Activated T-cell treated with anti-CD3 and anti-CD28 coated beads for 1 hour (primary cell): ENCODE results near the gene SEMA4C.
"Not testable (repeated sequence)": the region's sequence is repeated elsewhere in the genome, so short reads cannot be mapped to it uniquely, and the experiment has no call there.

Experiments
- DNase-seq: peaks from one replicate; pipeline ENCODE4 v3.0.0-alpha.2; 2020; ENCODE audit warnings: low read depth

Gene SEMA4C

GRCh38 chr2:96866586-96866985, 3.3 kb downstream of the SEMA4C start:
- DNase-seq = no peak

- DNase-seq = no peak
Measured at GRCh38 chr2:96866149-96866548, 3.7 kb downstream of the SEMA4C start.

- DNase-seq = no peak
Measured at GRCh38 chr2:96865654-96866053, 4.2 kb downstream of the SEMA4C start.

- no peak for DNase-seq
Measured at GRCh38 chr2:96864343-96865091, 5.4 kb downstream of the SEMA4C start.

- DNase-seq = no peak
Measured at GRCh38 chr2:96863575-96864342, 6.1 kb downstream of the SEMA4C start.

- DNase-seq = not testable (repeated sequence)
Measured at GRCh38 chr2:96863056-96863455, 6.8 kb downstream of the SEMA4C start.

- DNase-seq = no peak
Measured at GRCh38 chr2:96861074-96861473, 8.8 kb downstream of the SEMA4C start.

- no peak for DNase-seq
Measured at GRCh38 chr2:96860065-96861029, 9.5 kb downstream of the SEMA4C start.

- DNase-seq = no peak
Measured at GRCh38 chr2:96859681-96860064, 10.2 kb downstream of the SEMA4C start.

- no peak for DNase-seq
Measured at GRCh38 chr2:96859099-96859649, 10.7 kb downstream of the SEMA4C start.

GRCh38 chr2:96857667-96858372, 12.1 kb downstream of the SEMA4C start, which contains the start of gene ANKRD39:
Gene ANKRD39 (minus strand): TSS chr2:96858016. CDS start chr2:96857987, 29 bp downstream.
- peak; percentile 96 for DNase-seq

- no peak for DNase-seq
Measured at GRCh38 chr2:96856776-96857666, 12.9 kb downstream of the SEMA4C start.

GRCh38 chr2:96853321-96853720, 16.6 kb downstream of the SEMA4C start:
- no peak for DNase-seq

- DNase-seq = no peak
Measured at GRCh38 chr2:96852667-96853066, 17.2 kb downstream of the SEMA4C start.

GRCh38 chr2:96848264-96848663, 21.6 kb downstream of the SEMA4C start:
- no peak for DNase-seq

GRCh38 chr2:96847586-96847985, 22.3 kb downstream of the SEMA4C start:
- no peak for DNase-seq

- DNase-seq = no peak
Measured at GRCh38 chr2:96846825-96847224, 23.1 kb downstream of the SEMA4C start.

- DNase-seq = no peak
Measured at GRCh38 chr2:96844405-96844808, 25.5 kb downstream of the SEMA4C start.

GRCh38 chr2:96843538-96844268, 26.2 kb downstream of the SEMA4C start, which contains the start of gene ANKRD23:
Gene ANKRD23 (minus strand): TSS chr2:96844021. CDS start chr2:96843992, 29 bp downstream.
- no peak for DNase-seq
